Large intestine (tissue), 12 donors: ENCODE measurements around the gene ZEB2. TPM values are rescaled to one million over a fixed set of nuclear protein-coding genes. Genes with fewer than 3 reads are reported as not detected.

Experiments used
- DNase-seq, 2 donors: peaks; one replicate each; pipeline versions ENCODE4 v3.0.0 to v3.0.0-alpha.2; 2013
- H3K27ac ChIP-seq: one replicate; pipeline ENCODE4 v1.5.1; 2013; ENCODE audit warnings: low read length
- H3K27me3 ChIP-seq: 2 replicates; pipeline ENCODE4 v1.6.1; 2013; ENCODE audit warnings: low read length; ENCODE audit not compliant: control insufficient read depth, insufficient read depth
- H3K36me3 ChIP-seq: 2 replicates; pipeline ENCODE4 v1.6.1; 2013; ENCODE audit warnings: low read length; ENCODE audit not compliant: control insufficient read depth, insufficient read depth
- H3K4me1 ChIP-seq: one replicate; pipeline ENCODE4 v1.6.1; 2013; ENCODE audit warnings: low read length; ENCODE audit not compliant: control insufficient read depth, insufficient read depth
- H3K4me3 ChIP-seq: one replicate; pipeline ENCODE4 v1.5.1; 2013; ENCODE audit warnings: low read length
- H3K9me3 ChIP-seq: one replicate; pipeline ENCODE4 v1.6.1; 2013; ENCODE audit warnings: mild to moderate bottlenecking, low read depth, low read length, moderate library complexity; ENCODE audit not compliant: control insufficient read depth
- WGBS: methylation state at CpG from one replicate; pipeline ENCODE4 v1.1.5; 2013; ENCODE audit warnings: low lambda C conversion rate; ENCODE audit not compliant: insufficient coverage; 5-methylcytosine and 5-hydroxymethylcytosine counted together
- long read RNA-seq, 11 donors: transcript quantifications; one replicate each; lab custom pipeline, GENCODE V29; 2026
- polyA plus RNA-seq: library from polyadenylated mRNA; unstranded; fragments of 120-200 nt; gene quantifications from one replicate; pipeline ENCODE4 v1.2.1, GENCODE V29; 2013

The ZEB2 gene
- polyA plus RNA-seq, result 32.8 TPM
- long read RNA-seq, donor 1, full-length matches to known transcripts, result 1 of 1 reads
- long read RNA-seq, donor 1, partial matches to known transcripts, result 0 of 1 reads
- long read RNA-seq, donor 1, other reads (novel, unspliced or antisense), result 0 of 1 reads
- long read RNA-seq, donor 2, partial matches to known transcripts, result 0 of 3 reads
- long read RNA-seq, donor 2, other reads (novel, unspliced or antisense), result 0 of 3 reads
- long read RNA-seq, donor 3, result 0 reads
- long read RNA-seq, donor 4, result 0 reads
- long read RNA-seq, donor 5, partial matches to known transcripts, result 0 of 7 reads
- long read RNA-seq, donor 5, other reads (novel, unspliced or antisense), result 0 of 7 reads
- long read RNA-seq, donor 6, partial matches to known transcripts, result 20 of 24 reads
- long read RNA-seq, donor 6, other reads (novel, unspliced or antisense), result 0 of 24 reads
- long read RNA-seq, donor 7, partial matches to known transcripts, result 7 of 15 reads
- long read RNA-seq, donor 7, other reads (novel, unspliced or antisense), result 0 of 15 reads
- long read RNA-seq, donor 8, full-length matches to known transcripts, result 2 of 2 reads
- long read RNA-seq, donor 8, partial matches to known transcripts, result 0 of 2 reads
- long read RNA-seq, donor 8, other reads (novel, unspliced or antisense), result 0 of 2 reads
- long read RNA-seq, donor 9, full-length matches to known transcripts, result 6 of 20 reads
- long read RNA-seq, donor 9, partial matches to known transcripts, result 14 of 20 reads
- long read RNA-seq, donor 9, other reads (novel, unspliced or antisense), result 0 of 20 reads
- long read RNA-seq, donor 10, full-length matches to known transcripts, result 7 of 17 reads
- long read RNA-seq, donor 10, partial matches to known transcripts, result 10 of 17 reads
- long read RNA-seq, donor 10, other reads (novel, unspliced or antisense), result 0 of 17 reads
- long read RNA-seq, donor 11, result 0 reads

DNA sequence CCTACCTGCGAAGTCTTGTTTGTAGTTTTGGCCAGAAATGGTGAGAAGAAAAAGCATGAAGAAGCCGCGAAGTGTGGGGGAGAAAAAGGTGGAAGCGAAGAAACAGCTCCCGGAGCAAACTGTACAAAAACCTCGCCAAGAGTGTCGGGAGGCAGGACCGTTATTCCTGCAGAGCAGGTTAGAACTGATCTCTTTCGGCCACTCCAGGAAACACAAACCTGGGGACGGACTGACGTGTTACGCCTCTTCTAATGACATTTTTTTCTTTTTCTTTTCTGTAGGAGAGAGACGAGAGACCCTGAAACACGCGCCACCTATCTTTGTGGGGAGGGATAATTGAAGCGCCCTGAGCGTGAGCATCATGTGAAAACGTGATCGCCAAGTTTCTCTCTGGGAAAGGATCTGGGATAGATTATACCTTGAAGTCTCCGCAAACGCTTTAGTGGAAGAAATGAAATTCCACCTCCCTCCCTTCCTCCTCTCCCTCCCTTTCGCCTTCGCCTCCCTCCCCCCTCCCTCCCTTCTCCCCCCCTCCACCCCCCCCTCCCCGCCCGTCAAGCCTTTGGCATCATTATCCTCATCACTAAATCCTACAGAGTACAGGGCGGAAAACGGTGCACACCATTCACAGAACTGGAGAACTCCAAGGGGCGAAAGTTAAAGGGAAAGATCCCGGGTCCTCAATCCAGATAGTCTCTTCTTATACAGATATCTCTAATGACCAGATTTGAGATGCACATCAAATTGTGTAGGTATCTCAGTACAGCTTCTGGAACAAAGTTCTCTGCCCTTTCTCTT lies at the start of gene ZEB2:
Gene ZEB2 (minus strand): TSS at position 186 of the 798 bp plus-strand sequence. CDS start 2,769 bp downstream, outside the sequence.
- DNase-seq, result peak; percentile 51 to 61
- peak within 1 kb of the TSS; percentile 77 for H3K27ac ChIP-seq
- H3K36me3 ChIP-seq, result no peaks in the 10 kb centered on the region
- peaks cover 9% of the 10 kb centered on the region for H3K4me1 ChIP-seq
- H3K27me3 ChIP-seq, result peaks cover 83% of the 10 kb centered on the region
- WGBS, result 7% methylated on average over 3 of the region's 29 CpGs
- H3K4me3 ChIP-seq, result peak within 1 kb of the TSS; percentile 62
- no peaks in the 10 kb centered on the region for H3K9me3 ChIP-seq

DNA sequence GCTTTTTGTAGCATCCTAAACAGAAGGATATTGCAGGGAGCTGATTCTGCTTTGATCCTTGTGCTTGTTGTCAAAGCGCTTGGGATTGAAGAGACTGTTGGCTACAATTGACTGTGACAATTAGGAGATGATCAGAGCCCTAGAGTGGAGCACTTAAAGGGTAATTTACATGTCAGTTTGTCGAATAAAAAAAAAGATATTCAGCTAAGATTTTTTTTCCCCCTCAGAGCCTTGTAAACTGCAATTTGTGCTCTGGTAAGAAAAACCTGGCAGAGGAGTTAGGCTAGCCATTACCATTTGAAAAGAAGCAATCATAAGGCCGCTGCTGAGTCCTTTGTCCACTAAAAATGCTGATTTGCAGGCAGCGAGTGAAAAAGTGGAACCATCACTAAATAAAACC lies 47.8 kb upstream of the ZEB2 start:
- H3K9me3 ChIP-seq, result no peaks in the 10 kb centered on the region
- H3K36me3 ChIP-seq, result no peaks in the 10 kb centered on the region
- no CpG with 5 or more reads among the region's 4 CpGs for WGBS
- no peaks in the 10 kb centered on the region for H3K4me1 ChIP-seq
- DNase-seq, result no peak
- no peak overlapping the region for H3K4me3 ChIP-seq
- no peak overlapping the region for H3K27ac ChIP-seq
- no peaks in the 10 kb centered on the region for H3K27me3 ChIP-seq

DNA sequence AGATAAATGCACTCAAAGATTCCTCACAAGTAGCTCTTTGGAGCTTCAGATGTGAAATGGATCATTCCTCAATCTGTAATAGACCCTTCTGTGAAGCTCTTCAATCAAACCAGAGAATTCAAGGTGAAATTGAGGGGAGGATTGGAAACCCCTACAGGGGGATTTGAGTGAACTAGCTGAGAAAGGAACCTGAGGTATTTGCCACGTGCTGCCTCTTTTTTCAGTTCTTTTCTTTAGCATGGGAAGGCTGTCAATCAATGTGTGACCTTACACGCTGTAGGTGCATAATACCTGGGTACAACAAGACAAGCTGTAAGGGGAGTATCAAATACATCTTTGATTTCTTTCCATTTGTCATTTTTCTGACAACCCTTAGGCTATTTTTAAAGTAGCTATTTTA lies 46.5 kb upstream of the ZEB2 start:
- H3K27ac ChIP-seq, result no peak overlapping the region
- no CpG with 5 or more reads among the region's 2 CpGs for WGBS
- H3K9me3 ChIP-seq, result no peaks in the 10 kb centered on the region

DNA sequence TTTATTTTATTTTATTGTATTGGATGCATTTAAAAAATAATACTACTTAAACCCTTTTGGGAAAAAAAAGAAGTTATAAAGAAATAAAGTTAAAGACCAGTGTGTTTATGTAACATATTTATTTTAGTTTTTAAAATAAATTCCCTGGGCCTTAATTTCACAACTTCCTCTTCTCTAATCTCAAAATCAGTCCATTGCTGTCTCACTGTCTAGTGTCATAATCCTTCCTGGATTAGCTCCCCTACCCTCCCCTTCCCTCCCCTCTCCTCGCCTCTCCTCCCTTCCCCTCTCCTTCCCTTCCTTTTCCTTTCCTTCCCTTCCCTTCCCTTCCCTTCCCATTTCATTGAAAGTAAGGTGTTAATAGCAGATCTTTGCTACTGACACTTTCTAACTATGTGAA lies 40.3 kb upstream of the ZEB2 start:
- no CpG with 5 or more reads among the region's 1 CpG for WGBS
- no peak for DNase-seq
- no peaks in the 10 kb centered on the region for H3K27me3 ChIP-seq
- no peak overlapping the region for H3K27ac ChIP-seq
- no peaks in the 10 kb centered on the region for H3K4me1 ChIP-seq
- H3K36me3 ChIP-seq, result no peaks in the 10 kb centered on the region
- H3K4me3 ChIP-seq, result no peak overlapping the region
- H3K9me3 ChIP-seq, result no peaks in the 10 kb centered on the region

More for the DNA sequence above, 46.5 kb upstream of the ZEB2 start:
- DNase-seq, result no peak
- Histone ChIP-seq H3K36me3 (no peaks in the 10 kb centered on the region), H3K4me3 (no peak overlapping the region), H3K4me1 (no peaks in the 10 kb centered on the region), H3K27me3 (no peaks in the 10 kb centered on the region)

DNA sequence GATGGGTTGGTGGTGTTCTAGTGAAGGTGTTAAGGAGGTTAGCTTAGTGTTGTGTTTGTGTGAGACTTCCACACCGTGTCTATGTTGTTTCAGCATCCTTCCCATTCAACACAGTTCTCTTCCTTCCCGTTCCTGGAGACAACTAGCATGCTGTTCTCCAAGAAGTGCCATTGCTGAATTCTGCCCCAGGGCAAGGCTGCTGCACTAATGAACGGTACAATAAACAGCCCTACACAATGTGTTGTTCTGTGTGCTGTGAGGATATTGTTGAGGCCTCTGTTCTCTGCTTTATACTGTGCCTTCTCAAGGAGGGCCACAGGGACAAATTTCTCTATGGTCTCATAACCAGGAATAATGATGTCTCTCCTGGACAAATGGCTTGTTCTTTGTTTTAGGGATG lies 39.8 kb upstream of the ZEB2 start:
- no peaks in the 10 kb centered on the region for H3K27me3 ChIP-seq
- no peaks in the 10 kb centered on the region for H3K9me3 ChIP-seq
- H3K36me3 ChIP-seq, result no peaks in the 10 kb centered on the region
- H3K4me3 ChIP-seq, result no peak overlapping the region
- DNase-seq, result no peak
- H3K27ac ChIP-seq, result no peak overlapping the region
- no peaks in the 10 kb centered on the region for H3K4me1 ChIP-seq
- no CpG with 5 or more reads among the region's 3 CpGs for WGBS

DNA sequence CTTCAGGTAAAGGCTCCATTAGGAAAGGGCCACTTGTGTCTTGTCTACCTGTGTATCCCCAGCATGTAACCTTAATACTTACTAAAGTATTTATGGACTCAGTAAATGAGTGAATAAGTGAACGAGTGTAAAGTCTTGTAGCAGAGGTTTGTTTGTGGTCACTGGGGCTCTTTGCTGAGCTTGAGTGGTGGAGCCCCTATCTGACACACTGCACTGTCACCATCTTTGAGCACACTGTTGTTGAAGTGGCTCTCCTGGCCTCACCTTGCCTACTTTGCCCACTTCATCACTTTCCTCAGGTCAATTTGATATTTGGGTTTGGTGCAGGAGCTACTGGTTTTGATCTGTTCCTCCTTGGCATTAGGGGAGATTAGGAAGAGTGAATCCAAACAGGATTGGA lies 39.3 kb upstream of the ZEB2 start:
- Histone ChIP-seq H3K4me3 (no peak overlapping the region), H3K27me3 (no peaks in the 10 kb centered on the region), H3K27ac (no peak overlapping the region), H3K9me3 (no peaks in the 10 kb centered on the region), H3K4me1 (no peaks in the 10 kb centered on the region), H3K36me3 (no peaks in the 10 kb centered on the region)
- WGBS, result no CpG with 5 or more reads among the region's 1 CpG
- no peak for DNase-seq

DNA sequence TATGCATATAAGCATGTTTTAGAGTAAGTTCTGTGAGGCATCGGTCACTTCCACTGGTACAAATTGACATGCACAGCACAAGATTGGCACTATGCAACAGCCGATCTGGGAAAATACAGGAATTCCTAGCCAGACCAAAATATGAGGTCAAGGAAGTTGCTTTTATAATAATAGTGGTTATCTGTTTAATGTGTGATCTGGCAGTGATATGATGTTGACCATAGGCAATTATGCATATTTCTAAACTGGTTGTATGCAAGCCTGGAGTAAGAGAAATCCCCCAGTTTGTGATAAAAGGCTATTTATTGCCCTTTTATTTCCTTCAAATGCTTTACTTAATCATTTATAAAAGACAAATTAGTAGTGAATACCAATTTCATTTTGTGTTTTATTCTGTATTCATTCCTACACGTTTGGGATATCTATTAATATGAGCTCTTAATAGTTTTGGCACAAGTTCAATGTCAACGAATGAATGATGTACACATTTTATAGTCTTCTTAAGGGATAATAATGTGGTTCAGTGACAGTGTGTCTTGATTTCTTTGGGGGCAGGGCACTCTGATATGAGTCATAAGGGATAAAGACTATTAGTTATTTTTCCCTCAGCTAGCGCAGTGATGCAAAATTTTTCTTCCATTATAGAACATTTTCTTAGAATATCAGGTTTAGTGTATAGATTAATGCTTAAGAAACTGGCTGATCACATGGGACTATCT lies 34.7 kb upstream of the ZEB2 start:
- H3K27ac ChIP-seq, result no peak overlapping the region
- H3K4me1 ChIP-seq, result no peaks in the 10 kb centered on the region
- 36% methylated on average over 2 of the region's 5 CpGs for WGBS
- H3K4me3 ChIP-seq, result no peak overlapping the region
- DNase-seq, result no peak
- H3K27me3 ChIP-seq, result no peaks in the 10 kb centered on the region
- no peaks in the 10 kb centered on the region for H3K9me3 ChIP-seq
- H3K36me3 ChIP-seq, result no peaks in the 10 kb centered on the region

DNA sequence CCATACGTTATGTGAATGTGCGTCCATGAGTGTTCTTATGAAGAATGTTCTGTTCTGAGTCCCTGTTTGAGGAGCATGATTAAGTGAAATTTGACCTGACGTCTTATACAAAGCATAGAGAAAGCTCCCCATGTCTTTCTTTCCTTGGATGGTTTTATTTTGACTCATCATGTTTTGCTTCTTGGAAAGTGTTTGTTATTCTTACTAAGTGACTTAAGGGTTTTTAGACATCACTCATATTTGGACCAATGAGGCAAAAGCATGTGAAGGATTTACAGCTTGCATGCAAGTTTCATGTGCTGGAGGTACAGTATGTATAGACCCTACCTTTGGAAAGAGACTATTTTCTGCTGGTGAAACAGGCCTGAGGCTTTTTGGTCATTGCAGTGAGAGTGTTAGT lies 33.5 kb upstream of the ZEB2 start:
- no peaks in the 10 kb centered on the region for H3K4me1 ChIP-seq
- H3K36me3 ChIP-seq, result no peaks in the 10 kb centered on the region
- no peak for DNase-seq
- no peak overlapping the region for H3K4me3 ChIP-seq
- no CpG with 5 or more reads among the region's 3 CpGs for WGBS
- no peaks in the 10 kb centered on the region for H3K9me3 ChIP-seq
- H3K27ac ChIP-seq, result no peak overlapping the region
- no peaks in the 10 kb centered on the region for H3K27me3 ChIP-seq

DNA sequence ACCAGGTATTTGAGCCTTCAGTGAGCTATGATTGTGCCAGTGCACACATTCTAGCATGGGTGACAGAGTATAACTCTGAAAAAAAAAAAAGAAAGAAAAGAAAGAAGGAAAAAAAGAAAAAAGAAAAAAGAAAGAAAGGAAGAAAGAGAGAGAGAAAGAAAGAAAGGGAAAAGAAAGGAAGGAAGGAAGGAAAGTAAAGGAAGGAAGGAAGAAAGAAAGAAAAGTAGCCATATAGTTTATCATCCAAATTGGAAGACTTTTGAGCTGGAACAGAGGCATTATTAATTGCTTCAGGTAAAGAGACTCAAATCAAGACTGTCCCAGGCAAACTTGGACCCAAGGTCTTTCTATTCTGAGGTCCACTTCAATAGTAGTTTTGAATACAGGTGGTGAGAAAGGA lies 32.9 kb upstream of the ZEB2 start:
- DNase-seq, result no peak
- H3K4me3 ChIP-seq, result no peak overlapping the region
- no peak overlapping the region for H3K27ac ChIP-seq
- no peaks in the 10 kb centered on the region for H3K36me3 ChIP-seq
- H3K4me1 ChIP-seq, result no peaks in the 10 kb centered on the region
- H3K9me3 ChIP-seq, result no peaks in the 10 kb centered on the region
- no peaks in the 10 kb centered on the region for H3K27me3 ChIP-seq
